Stimulated activated CD8-positive, alpha-beta memory T cell treated with anti-CD3 and anti-CD28 coated beads, Interleukin-7, amount 100 ng/mL, for 1 hour (primary cell): ENCODE measurements around the gene ATP6V0D1.
"Not testable (repeated sequence)": the region's sequence is repeated elsewhere in the genome, so short reads cannot be mapped to it uniquely, and the experiment has no call there.

Experiments
- DNase-seq, 2 donors: peaks; one replicate each; pipeline ENCODE4 v3.0.0-alpha.2; 2020; ENCODE audit warnings: low read depth in 2 of 2

The ATP6V0D1 gene

GRCh38 chr16:67504031-67505021 is 23.4 kb upstream of the ATP6V0D1 start:
- no peak for DNase-seq

DNA sequence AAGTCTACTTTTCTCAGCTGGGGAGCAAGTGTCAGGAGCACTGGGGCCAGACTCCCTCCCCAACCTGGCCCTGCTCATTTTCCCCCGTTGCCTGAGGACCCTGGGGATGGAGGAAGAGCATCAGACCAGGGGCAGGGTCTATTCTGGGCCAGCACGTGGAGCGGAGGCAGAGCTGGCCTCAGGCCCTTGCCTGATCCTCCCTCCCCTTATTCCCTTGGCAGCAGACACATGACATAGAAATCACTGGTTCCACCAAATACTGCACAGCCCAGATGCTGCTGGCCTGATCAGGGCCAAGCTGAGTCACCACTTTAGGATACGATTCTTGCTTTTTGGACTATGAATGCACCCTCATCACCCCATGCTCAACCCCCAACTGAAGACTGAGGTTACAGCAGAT is 18.1 kb upstream of the ATP6V0D1 start:
- DNase-seq, result no peak

- DNase-seq, result no peak
Measured at GRCh38 chr16:67490335-67491096, 9.6 kb upstream of the ATP6V0D1 start.

DNA sequence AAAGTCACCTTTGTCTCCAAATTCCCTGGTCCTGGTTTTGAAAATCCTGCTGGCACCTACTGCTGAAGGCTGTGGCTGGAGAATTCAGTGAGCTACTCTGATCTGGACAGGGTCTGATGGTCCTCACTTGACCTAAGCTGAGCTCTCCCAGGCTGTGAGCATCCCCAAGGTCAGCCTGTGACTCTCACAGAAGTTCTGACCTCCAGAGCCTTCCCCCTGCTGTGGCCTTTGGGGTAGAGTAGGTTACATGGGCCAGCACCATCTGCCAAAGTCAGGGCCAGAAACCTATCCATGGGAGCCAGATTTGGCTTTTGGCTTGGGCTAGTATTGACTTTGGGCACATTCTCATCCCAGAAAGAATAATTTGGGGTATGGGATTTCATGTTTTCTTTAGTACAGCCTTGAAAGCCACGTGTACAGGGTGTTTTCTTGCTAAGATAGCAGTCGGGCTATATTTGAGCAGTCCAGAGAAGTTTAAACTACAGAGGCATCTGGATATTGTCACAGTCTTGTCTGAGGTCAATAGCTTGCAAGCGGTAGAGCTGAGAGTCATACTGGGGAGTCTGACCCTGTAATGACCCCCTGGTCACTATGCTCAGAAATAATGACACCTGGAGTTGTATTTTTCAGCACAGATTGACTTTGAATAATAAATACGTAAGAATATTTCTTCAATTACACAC is 8.6 kb upstream of the ATP6V0D1 start:
- DNase-seq, result no peak

GRCh38 chr16:67487561-67487960 is 6.6 kb upstream of the ATP6V0D1 start:
- DNase-seq, result not testable (repeated sequence)

- DNase-seq, result no peak
Measured at GRCh38 chr16:67486805-67487204, 5.8 kb upstream of the ATP6V0D1 start.

DNA sequence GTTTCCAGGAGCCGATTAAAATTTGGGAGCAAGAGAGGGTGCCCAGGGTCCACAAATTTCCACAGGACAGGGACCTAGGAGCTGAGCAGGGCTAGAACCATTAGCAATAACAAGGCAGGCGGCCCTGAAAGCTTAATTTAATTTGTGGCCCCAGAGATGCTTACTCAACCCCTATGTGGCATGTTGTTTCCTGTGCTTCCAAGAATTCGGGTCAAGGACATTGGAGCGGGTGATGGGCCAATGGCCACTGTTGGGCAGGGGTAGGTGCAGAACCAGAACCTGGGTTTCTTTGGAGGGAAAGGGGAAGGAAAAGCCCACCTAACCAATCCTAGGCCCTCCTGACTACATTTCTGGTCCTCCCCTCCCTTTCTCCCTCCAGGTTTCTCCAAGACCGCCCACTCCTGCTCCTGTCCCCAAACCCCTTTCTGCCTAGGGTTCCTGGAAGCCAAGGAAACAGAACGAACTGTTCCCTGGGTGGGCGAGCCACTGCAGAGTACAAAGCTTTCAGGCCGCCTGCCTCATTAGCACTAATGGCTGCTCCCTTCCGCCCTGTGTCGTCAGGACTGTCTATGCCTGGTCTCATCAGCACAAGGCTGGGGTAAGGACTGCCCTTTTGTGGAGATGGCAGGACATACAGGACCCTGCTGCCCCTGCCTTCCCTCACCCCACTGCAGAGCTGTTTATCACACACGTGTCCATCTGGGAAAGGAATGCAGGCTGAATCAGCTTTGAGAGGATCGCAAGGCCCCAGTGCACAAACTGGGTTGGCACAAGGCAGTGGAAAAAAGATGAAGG is 3.0 kb upstream of the ATP6V0D1 start:
- no peak for DNase-seq

DNA sequence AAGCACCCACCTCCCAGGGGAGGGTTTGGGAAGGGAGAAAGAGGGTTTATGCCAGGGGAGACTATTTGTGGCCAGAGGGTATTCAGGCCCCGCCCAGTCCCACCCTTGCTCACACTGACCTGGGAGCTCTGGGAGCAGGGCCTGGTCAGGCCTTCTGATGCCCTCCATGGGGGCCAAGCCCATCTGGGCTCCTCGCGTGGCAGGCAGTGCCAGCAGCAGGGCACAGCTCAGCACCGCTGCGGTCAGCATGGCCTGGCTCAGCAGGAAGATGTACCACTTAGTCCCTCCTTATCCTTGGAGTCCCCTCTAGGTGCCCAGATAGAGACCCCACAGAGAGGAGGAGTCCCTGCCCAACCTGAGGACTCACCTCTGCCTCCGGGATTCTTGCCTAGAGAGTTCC is 2.2 kb upstream of the ATP6V0D1 start, which contains the start of gene AGRP:
Gene AGRP, minus strand, starts transcription at position 398 of the 400 bp plus-strand sequence. Its CDS starts 149 bp downstream, at position 249.
- no peak for DNase-seq

GRCh38 chr16:67482233-67482924 is 1.4 kb upstream of the ATP6V0D1 start:
- no peak for DNase-seq

DNA sequence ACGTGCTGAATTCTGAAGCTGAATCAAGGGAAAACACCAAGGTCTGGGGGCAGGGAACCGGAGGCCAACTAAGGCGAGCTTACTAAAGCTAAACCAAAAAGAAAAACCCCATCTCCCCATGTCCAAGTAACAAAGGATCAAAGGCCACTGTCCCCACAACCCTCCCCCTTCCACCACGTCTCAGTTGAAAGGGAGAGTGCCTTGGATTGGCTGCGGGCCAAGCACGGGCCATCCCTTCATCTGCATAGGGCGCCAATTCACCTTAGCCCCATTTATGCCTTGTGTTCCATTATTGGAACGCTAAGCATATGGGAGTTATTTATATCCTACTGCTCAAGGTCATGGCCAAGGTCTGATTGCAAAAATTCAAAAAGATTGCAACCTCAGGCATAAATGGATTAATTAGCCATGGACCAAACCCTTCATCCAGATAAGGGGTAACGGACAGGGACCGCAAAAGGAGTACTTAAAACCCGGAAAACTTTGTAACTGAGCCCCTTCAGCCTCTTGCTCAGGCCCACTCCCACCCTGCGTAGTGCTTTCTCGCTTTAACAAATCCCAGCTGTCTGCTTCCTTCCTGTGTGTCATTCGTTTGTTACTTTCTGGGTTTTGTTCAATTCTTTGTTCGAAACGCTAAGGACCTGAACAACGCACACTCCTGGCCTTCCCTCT is 740 bp upstream of the ATP6V0D1 start:
- DNase-seq, result no peak

DNA sequence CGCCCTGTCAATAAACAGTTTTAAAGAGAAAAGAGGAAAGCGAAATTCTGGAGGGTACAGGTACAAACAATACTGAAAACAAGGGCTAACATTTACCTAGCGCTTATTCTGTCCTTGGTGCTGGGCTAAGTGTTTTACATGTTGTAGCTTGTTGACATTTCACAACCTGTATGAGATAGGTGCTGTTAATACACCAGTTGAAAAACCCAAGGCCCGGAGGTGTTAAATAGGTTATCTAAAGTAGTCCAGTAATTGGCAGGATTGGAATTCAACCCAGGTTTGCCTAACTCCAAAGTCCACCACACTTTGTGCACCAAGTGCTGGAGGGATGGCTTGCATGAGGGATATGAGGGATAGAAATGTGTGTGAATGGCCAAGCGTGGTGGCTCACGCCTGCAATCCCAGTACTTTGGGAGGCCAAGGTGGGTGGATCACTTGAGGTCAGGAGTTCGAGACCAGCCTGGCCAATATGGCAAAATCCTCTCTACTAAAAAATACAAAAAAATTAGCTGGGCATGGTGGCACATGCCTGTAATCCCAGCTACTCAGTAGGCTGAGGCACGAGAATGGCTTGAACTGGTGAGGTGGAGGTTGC is 2.9 kb downstream of the ATP6V0D1 start:
- DNase-seq, result no peak

- DNase-seq, result no peak
Measured at GRCh38 chr16:67474551-67475455, 6.2 kb downstream of the ATP6V0D1 start.

DNA sequence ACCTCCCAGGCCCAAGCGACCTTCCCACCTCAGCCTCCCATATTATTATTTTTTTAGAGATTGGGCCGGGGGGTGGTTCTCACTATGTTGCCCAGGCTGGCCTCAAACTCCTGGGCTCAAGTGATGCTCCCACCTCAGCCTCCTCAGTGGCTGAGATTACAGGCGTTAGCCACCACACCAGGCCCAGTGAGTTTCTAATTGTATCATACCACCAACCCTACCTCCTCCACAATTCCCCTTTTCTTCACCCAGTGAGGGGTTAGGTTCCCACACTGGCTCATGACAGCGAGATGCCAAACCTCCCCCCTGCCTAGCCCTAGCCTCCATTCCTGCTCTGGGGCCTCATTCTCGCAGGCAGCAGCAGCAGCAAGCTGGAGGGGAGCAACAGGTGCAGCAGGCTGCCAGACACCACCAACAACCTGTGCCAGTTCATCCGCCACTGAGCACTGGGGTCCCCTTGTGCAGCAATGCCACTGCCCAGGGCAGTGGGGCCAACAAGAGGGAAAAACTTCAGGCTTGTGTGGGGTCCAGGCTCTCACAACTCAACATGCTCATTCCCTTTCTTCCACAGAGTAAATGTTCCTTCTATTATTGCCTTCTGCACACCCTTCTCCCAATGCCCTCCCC is 9.1 kb downstream of the ATP6V0D1 start:
- no peak for DNase-seq

DNA sequence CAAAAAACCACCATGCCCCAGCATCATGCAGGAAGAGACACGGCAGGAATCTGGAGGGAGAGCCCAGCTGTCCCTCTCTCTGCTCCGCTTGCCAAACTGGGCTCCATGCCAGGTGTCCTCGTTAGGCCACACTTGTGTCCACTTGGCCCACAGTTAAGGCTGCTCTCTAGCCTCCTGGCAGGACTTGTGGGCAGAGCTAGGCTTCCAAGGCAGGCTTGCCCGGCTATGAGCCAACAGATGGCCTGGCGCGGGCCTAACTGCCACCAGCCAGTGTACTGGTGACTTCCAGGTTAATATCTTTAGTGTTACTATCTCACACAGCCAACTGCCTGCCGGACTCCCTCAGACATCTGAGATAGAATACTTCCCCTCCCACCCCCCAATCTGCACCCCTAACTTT is 10.6 kb downstream of the ATP6V0D1 start:
- DNase-seq, result no peak

DNA sequence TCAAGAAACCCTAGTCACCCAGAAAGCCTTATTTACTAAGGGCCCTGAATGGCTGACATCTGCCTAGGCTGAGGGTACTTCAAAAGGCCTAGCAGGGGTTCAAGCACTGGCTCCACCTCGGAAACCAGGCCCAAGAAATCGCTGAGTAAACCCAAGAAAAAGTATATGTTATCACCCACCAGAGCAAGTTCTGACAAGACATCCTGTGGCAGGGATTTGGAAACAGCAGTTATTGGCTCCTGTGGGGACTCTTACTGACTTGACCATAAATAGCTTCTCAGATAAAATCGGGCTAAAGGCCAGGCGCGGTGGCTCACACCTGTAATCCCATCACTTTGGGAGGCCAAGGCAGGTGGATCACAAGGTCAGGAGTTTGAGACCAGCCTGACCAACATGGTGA is 12.2 kb downstream of the ATP6V0D1 start:
- DNase-seq, result no peak

DNA sequence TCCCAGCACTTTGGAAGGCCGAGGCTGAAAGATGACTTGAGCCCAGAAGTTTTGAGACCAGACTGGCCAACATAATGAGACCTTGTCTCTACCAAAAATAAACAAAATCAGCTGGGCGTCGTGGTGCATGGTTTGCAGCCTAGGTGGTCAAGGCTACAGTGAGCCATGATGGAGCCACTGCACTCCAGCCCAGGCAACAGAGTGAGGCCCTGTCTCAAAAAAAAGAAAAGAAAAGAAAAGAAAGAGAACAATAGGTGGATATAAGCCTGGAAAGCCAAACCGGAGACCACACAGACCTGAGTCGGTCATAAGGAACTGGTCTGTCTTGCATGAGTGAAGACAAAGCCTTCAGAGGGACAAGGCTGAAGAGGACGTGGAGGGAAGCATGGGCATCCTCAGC is 14.4 kb downstream of the ATP6V0D1 start:
- no peak for DNase-seq

GRCh38 chr16:67464565-67464964 is 16.4 kb downstream of the ATP6V0D1 start:
- no peak for DNase-seq

GRCh38 chr16:67463691-67464090 is 17.3 kb downstream of the ATP6V0D1 start:
- no peak for DNase-seq
